ENCODE measurements around the gene SLC39A12.

DNA sequence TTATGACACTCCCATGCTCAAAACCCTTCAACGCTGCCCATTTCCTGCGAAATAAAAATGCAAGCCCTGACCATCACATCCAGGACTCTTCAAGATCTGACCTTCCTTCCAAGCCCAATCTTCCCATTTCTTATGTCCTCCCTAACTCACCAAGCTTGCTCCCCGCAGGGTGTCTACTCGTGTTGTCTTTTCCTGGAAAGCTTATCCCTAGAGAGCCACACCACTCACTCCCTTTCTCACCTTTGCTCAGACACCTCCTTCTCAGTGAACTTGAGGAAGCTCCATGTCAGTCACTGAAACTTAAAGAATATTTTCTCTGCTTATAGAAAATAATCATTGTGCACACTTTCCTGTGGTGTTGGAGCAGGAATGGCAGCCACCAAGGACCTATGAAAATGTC, 134.1 kb downstream of the SLC39A12 start:
- TF ChIP-seq CEBPB (IDR thresholded peaks at IDR 0.05): no peak
- TF ChIP-seq, protein P1, sequence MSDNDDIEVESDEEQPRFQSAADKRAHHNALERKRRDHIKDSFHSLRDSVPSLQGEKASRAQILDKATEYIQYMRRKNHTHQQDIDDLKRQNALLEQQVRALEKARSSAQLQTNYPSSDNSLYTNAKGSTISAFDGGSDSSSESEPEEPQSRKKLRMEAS (IDR thresholded peaks at IDR 0.05): no peak
- TF ChIP-seq YY1 (IDR thresholded peaks at IDR 0.05; ENCODE audit: low read depth): no peak
- TF ChIP-seq EP300 (IDR thresholded peaks at IDR 0.05; ENCODE audit: borderline replicate concordance): no peak
- no peak for TF ChIP-seq REST (IDR thresholded peaks at IDR 0.05; ENCODE audit: low read depth)
- TF ChIP-seq EGR1 (IDR thresholded peaks at IDR 0.05): no peak
- TF ChIP-seq ZBTB7A (IDR thresholded peaks at IDR 0.05; ENCODE audit: low read depth): no peak
- no peak for TF ChIP-seq USF1 (IDR thresholded peaks at IDR 0.05)
- TF ChIP-seq NFIC (IDR thresholded peaks at IDR 0.05): no peak
- no peak for TF ChIP-seq TAF1 (IDR thresholded peaks at IDR 0.05; ENCODE audit: low read depth)
